Erythroblast (primary cell): ENCODE data around the gene LRIG1.

Experiments
- GATA1 ChIP-seq: IDR thresholded peaks from 2 replicates; pipeline ENCODE4 v1.6.1; 2011; ENCODE audit warnings: low read depth, mild to moderate bottlenecking, control low read depth, low read length, moderate library complexity
- POLR2A ChIP-seq: IDR thresholded peaks from 2 replicates; pipeline ENCODE4 v1.6.1; 2011; ENCODE audit warnings: mild to moderate bottlenecking, low read length

DNA sequence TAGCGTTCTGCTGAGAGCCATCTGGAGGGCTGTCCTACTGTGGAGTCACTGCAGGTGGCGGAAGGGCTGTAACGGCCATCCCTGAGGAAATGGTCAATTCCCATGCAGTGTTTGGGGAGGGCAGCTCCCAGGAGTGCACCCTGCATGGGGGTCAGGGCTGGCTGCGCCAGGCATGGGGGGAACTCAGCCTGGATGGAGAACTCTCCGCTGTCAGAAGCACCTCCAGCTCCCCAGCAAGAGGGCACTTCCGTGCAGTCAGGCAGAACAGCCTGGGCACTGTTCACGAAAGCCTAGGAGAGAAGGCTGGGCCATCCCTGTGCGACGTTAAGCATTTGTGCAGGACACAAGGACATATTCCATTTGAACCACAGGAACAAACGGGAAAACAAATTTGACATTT is 105.2 kb downstream of the LRIG1 start:
- TF ChIP-seq POLR2A (no peak), GATA1 (no peak)
